HepG2 (cell line): Measurements from ENCODE around the gene RPL18.

Experiments used
- CBX2 ChIP-seq, 2 experiments: fragments of 200-600 bp in 1 of 2; sonication (generic); formaldehyde crosslinking in 1 of 2; IDR thresholded peaks; 2 replicates each; pipeline versions ENCODE4 v1.7.0 to v1.8.1; 2018 to 2022; ENCODE audit warnings: low read depth in 2 of 2, low read length in 1 of 2, mild to moderate bottlenecking in 1 of 2, missing genetic modification reagents in 1 of 2
- CBX5 ChIP-seq: sonication (generic); formaldehyde crosslinking; IDR thresholded peaks from 2 replicates; pipeline ENCODE4 v1.4.0; 2020; ENCODE audit warnings: missing genetic modification reagents, borderline replicate concordance
- GABPB1 ChIP-seq: IDR thresholded peaks from 2 replicates; pipeline ENCODE4 v1.6.1; 2016; ENCODE audit warnings: mild to moderate bottlenecking, missing genetic modification reagents, moderate library complexity, missing compliant biosample characterization
- MEIS1 ChIP-seq: sonication (generic); formaldehyde crosslinking; IDR thresholded peaks from 2 replicates; pipeline ENCODE4 v1.9.0; 2021; ENCODE audit warnings: mild to moderate bottlenecking, missing genetic modification reagents, moderate library complexity, borderline replicate concordance
- NFYB ChIP-seq: sonication (generic); formaldehyde crosslinking; IDR thresholded peaks from 2 replicates; pipeline ENCODE4 v1.4.0; 2020; ENCODE audit warnings: missing genetic modification reagents
- POLR2A ChIP-seq, 2 experiments: IDR thresholded peaks; 2 replicates each; pipeline ENCODE4 v1.6.1; 2011; ENCODE audit warnings: low read depth in 2 of 2, low read length in 2 of 2, mild to moderate bottlenecking in 1 of 2, moderate library complexity in 1 of 2; ENCODE audit not compliant: insufficient read depth in 1 of 2
- ZNF124 ChIP-seq: sonication (generic); formaldehyde crosslinking; IDR thresholded peaks from 2 replicates; pipeline ENCODE4 v1.4.0; 2020; ENCODE audit warnings: missing genetic modification reagents
- ZNF775 ChIP-seq: sonication (generic); formaldehyde crosslinking; IDR thresholded peaks from 2 replicates; pipeline ENCODE4 v1.4.0; 2020; ENCODE audit warnings: missing genetic modification reagents, mild to moderate bottlenecking, moderate library complexity, borderline replicate concordance
- TF ChIP-seq, protein P1 (sequence below): sonication (generic); formaldehyde crosslinking; IDR thresholded peaks from 2 replicates; pipeline ENCODE4 v1.5.0; 2020; ENCODE audit warnings: mild to moderate bottlenecking, missing genetic modification reagents, moderate library complexity
- TF ChIP-seq, protein P2 (sequence below): sonication (generic); formaldehyde crosslinking; IDR thresholded peaks from 2 replicates; pipeline ENCODE4 v1.4.0; 2020; ENCODE audit warnings: missing genetic modification reagents, borderline replicate concordance
- TF ChIP-seq, protein P3 (sequence below): sonication (generic); formaldehyde crosslinking; conservative IDR thresholded peaks from 2 replicates; pipeline ENCODE4 v1.4.0; 2020; ENCODE audit warnings: missing genetic modification reagents
- TF ChIP-seq, protein P4 (sequence below): sonication (generic); formaldehyde crosslinking; IDR thresholded peaks from 2 replicates; pipeline ENCODE4 v1.4.0; 2020; ENCODE audit warnings: low read depth, mild to moderate bottlenecking, missing genetic modification reagents

DNA sequence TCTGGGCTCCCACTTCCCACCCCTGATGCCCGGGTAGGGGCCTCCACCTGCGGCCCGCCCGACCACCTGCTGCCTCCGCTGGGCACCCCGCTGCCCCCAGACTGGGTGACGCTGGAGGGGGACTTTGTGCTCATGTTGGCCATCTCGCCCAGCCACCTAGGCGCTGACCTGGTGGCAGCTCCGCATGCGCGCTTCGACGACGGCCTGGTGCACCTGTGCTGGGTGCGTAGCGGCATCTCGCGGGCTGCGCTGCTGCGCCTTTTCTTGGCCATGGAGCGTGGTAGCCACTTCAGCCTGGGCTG lies 10.3 kb upstream of the RPL18 start:
- TF ChIP-seq POLR2A (IDR thresholded peaks at IDR 0.05; ENCODE audit: insufficient read depth in 1 of 2, low read depth in 2 of 2, low read length in 2 of 2), result no peak
- TF ChIP-seq, protein P1, sequence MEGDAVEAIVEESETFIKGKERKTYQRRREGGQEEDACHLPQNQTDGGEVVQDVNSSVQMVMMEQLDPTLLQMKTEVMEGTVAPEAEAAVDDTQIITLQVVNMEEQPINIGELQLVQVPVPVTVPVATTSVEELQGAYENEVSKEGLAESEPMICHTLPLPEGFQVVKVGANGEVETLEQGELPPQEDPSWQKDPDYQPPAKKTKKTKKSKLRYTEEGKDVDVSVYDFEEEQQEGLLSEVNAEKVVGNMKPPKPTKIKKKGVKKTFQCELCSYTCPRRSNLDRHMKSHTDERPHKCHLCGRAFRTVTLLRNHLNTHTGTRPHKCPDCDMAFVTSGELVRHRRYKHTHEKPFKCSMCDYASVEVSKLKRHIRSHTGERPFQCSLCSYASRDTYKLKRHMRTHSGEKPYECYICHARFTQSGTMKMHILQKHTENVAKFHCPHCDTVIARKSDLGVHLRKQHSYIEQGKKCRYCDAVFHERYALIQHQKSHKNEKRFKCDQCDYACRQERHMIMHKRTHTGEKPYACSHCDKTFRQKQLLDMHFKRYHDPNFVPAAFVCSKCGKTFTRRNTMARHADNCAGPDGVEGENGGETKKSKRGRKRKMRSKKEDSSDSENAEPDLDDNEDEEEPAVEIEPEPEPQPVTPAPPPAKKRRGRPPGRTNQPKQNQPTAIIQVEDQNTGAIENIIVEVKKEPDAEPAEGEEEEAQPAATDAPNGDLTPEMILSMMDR (CRISPR knock-in tag), result no peak
- TF ChIP-seq CBX5 (CRISPR knock-in tag), result no peak
- no peak for TF ChIP-seq ZNF124
- TF ChIP-seq CBX2 (IDR thresholded peaks at IDR 0.05; ENCODE audit: low read depth, low read length), result no peak
- TF ChIP-seq CBX2 (CRISPR knock-in tag; IDR thresholded peaks at IDR 0.05; ENCODE audit: low read depth), result no peak
- TF ChIP-seq NFYB (CRISPR knock-in tag), result no peak
- TF ChIP-seq, protein P2, sequence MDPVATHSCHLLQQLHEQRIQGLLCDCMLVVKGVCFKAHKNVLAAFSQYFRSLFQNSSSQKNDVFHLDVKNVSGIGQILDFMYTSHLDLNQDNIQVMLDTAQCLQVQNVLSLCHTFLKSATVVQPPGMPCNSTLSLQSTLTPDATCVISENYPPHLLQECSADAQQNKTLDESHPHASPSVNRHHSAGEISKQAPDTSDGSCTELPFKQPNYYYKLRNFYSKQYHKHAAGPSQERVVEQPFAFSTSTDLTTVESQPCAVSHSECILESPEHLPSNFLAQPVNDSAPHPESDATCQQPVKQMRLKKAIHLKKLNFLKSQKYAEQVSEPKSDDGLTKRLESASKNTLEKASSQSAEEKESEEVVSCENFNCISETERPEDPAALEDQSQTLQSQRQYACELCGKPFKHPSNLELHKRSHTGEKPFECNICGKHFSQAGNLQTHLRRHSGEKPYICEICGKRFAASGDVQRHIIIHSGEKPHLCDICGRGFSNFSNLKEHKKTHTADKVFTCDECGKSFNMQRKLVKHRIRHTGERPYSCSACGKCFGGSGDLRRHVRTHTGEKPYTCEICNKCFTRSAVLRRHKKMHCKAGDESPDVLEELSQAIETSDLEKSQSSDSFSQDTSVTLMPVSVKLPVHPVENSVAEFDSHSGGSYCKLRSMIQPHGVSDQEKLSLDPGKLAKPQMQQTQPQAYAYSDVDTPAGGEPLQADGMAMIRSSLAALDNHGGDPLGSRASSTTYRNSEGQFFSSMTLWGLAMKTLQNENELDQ (CRISPR knock-in tag), result no peak
- TF ChIP-seq ZNF775 (CRISPR knock-in tag), result no peak
- no peak for TF ChIP-seq GABPB1 (CRISPR knock-in tag)
- TF ChIP-seq, protein P3, sequence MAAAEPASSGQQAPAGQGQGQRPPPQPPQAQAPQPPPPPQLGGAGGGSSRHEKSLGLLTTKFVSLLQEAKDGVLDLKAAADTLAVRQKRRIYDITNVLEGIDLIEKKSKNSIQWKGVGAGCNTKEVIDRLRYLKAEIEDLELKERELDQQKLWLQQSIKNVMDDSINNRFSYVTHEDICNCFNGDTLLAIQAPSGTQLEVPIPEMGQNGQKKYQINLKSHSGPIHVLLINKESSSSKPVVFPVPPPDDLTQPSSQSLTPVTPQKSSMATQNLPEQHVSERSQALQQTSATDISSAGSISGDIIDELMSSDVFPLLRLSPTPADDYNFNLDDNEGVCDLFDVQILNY (CRISPR knock-in tag), result no peak
- TF ChIP-seq MEIS1 (CRISPR knock-in tag), result no peak
- TF ChIP-seq, protein P4, sequence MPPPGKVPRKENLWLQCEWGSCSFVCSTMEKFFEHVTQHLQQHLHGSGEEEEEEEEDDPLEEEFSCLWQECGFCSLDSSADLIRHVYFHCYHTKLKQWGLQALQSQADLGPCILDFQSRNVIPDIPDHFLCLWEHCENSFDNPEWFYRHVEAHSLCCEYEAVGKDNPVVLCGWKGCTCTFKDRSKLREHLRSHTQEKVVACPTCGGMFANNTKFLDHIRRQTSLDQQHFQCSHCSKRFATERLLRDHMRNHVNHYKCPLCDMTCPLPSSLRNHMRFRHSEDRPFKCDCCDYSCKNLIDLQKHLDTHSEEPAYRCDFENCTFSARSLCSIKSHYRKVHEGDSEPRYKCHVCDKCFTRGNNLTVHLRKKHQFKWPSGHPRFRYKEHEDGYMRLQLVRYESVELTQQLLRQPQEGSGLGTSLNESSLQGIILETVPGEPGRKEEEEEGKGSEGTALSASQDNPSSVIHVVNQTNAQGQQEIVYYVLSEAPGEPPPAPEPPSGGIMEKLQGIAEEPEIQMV (CRISPR knock-in tag), result no peak
